ENCODE results near the gene LOXL1.

The LOXL1 gene

DNA sequence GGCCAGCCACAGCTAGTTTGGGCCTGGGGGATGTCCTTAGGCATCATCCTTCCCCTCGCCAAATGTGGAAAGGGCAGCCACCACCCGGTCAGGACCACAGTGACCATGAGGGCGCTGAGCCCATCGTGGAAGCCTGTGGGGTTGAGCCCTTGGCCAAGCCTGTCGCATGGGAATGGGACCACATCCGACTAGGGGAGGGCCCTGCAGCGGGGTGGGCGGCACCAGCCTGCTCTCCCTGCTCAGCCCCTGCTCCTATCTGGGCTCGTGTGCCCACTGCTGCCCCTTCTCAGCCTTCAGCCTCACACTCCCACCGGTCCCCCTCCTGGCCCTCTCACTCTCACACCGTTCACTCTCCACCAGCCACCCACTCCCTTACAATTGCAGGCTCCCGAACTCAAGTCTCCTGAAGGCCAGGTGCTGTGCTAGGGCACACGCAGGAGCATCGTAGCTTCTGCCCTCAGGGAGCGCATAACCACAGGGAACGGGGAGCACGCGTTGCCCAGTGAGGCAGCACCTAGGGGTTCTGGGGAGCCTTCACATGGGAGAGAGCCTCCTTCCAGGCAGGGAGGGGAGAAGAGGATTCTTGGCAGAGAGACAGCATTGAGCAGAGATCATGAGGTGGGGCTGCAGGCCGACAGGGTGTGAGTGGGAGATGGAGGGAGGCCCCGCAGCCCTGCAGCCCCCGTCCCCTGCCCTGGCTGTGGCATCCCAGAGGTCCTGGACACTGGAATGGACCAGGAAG is 26.1 kb downstream of the LOXL1 start:
- no peak for DNase-seq (ENCODE audit: low read depth)
- H3K4me3 ChIP-seq (ENCODE audit: low read depth, low read length): no peak overlapping the region
- TF ChIP-seq, protein P1, sequence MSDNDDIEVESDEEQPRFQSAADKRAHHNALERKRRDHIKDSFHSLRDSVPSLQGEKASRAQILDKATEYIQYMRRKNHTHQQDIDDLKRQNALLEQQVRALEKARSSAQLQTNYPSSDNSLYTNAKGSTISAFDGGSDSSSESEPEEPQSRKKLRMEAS (IDR thresholded peaks at IDR 0.05; ENCODE audit: low read depth, low read length): no peak
- TF ChIP-seq, protein P2, sequence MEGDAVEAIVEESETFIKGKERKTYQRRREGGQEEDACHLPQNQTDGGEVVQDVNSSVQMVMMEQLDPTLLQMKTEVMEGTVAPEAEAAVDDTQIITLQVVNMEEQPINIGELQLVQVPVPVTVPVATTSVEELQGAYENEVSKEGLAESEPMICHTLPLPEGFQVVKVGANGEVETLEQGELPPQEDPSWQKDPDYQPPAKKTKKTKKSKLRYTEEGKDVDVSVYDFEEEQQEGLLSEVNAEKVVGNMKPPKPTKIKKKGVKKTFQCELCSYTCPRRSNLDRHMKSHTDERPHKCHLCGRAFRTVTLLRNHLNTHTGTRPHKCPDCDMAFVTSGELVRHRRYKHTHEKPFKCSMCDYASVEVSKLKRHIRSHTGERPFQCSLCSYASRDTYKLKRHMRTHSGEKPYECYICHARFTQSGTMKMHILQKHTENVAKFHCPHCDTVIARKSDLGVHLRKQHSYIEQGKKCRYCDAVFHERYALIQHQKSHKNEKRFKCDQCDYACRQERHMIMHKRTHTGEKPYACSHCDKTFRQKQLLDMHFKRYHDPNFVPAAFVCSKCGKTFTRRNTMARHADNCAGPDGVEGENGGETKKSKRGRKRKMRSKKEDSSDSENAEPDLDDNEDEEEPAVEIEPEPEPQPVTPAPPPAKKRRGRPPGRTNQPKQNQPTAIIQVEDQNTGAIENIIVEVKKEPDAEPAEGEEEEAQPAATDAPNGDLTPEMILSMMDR (IDR thresholded peaks at IDR 0.05; ENCODE audit: low read depth, low read length): no peak

DNA sequence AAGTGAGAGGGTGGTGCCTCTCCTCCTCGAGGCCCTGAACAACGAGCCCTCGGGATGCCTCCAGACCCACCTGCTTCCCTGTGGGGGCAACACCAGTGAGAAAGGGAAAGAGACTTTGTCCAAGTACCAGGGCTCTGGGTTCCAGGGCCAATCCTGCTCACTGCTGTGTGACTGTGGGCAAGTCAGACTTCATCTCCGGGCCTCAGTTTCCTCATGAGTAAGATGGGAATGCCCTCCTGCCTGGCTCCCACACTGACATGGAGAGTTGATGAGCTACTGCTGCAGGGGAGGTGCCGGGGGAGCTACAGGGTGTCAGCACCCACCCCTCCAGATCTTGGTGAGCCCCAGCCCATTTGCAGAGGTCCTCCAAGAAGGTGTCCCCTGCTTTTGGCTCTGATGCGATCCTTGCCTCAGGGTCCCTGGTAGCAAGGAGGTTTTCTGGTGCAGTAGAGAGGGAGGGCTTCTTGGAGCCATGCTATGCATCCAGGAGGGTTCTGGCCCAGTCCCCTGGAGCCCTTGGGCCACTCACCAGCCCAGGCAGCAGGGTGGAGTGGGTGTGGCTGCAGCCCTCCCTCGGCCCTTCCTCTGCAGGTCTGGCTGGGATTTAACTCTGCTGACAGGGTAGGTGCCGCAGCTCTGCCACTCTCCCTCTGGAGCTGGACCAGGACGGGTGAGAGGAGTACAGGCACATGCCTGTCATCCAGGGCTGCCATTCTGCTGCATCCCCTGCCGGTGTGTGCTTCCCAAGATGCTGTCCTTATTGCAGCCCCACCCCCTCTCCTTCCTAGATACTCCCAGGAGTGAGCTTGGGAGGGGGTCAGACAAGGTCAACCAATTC is 26.9 kb downstream of the LOXL1 start:
- no peak for DNase-seq (ENCODE audit: low read depth)
- no peak for TF ChIP-seq POLR2A (IDR thresholded peaks at IDR 0.05; ENCODE audit: extremely low read depth, insufficient read length)
- TF ChIP-seq, protein P2 (IDR thresholded peaks at IDR 0.05; ENCODE audit: low read depth, low read length): no peak
- TF ChIP-seq, protein P1 (IDR thresholded peaks at IDR 0.05; ENCODE audit: low read depth, low read length): no peak
- no peak overlapping the region for H3K4me3 ChIP-seq (ENCODE audit: low read depth, low read length)

DNA sequence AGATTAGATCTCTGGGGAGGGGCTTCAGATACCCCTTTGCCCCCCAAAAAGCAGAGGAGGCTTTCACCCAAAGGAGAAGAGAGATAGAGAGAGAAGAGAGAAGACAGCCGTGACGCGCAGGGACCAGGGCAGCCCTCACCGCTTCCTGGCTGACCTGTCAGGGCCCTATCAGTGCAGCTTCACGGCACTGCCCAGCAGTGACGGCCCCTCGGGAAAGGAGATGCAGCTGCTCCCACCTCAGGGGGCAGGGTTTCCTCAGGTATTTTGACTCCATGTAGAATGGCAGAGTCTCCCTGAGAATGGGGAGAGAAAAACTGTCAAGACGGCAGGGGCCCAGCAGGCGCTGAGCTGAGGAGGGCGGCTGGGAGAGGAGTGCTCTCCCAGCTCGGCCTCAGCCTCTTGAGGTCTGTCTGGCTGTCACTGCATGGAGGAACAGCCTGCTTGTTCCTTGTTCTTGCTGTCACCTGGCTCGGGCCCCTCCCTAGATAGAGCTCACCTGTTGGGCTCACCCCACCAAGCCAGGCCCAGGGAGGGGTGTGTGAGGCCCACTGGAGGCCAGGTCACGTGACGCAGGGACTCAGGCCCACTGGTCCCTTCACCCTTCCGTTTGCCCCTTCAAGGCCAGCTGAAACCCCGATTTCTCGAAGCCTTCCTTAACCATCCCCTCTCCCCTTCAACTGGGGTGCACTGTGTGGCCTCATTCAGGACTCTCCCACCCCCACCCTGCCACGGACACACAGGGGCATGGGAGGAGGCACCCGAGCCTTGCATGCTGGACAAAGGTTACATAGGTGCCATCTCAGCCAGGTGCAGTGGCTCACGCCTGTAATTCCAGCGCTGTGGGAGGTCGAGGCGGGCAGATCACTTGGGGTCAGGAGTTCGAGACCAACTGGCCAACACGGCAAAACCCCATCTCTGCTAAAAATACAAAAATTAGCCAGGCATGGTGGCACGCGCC is 28.2 kb downstream of the LOXL1 start:
- no peak for TF ChIP-seq MYC (IDR thresholded peaks at IDR 0.05; ENCODE audit: low read depth, low read length)
- TF ChIP-seq, protein P2 (IDR thresholded peaks at IDR 0.05; ENCODE audit: low read depth, low read length): no peak
- TF ChIP-seq, protein P1 (IDR thresholded peaks at IDR 0.05; ENCODE audit: low read depth, low read length): no peak
- no peak for TF ChIP-seq POLR2A (IDR thresholded peaks at IDR 0.05; ENCODE audit: extremely low read depth, insufficient read length)
- DNase-seq (ENCODE audit: low read depth): no peak
- H3K4me3 ChIP-seq (ENCODE audit: low read depth, low read length): no peak overlapping the region

DNA sequence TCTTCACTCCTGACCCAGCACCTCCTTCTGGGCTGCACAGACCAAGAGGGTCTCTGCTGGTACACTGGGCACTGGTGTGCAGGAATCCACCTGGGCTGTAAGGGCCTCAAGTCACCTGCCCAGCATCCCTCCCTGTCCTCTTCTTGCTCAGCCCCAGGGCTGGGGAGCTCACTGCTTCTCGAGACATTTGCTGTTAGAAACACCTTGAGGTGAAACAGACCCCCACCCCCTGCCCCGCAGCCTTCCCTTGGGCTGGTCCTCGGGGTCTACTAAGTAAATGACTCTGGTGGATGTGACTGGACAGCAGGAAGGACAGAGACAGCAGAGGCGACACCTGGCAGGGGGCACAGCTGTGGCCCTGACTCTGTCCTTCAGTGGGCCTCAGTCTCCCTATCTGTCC is 29.1 kb downstream of the LOXL1 start:
- no peak overlapping the region for H3K4me3 ChIP-seq (ENCODE audit: low read depth, low read length)
- no peak for DNase-seq (ENCODE audit: low read depth)
- no peak for TF ChIP-seq POLR2A (IDR thresholded peaks at IDR 0.05; ENCODE audit: extremely low read depth, insufficient read length)
- TF ChIP-seq, protein P1 (IDR thresholded peaks at IDR 0.05; ENCODE audit: low read depth, low read length): no peak
- TF ChIP-seq MYC (IDR thresholded peaks at IDR 0.05; ENCODE audit: low read depth, low read length): no peak
- TF ChIP-seq, protein P2 (IDR thresholded peaks at IDR 0.05; ENCODE audit: low read depth, low read length): no peak

DNA sequence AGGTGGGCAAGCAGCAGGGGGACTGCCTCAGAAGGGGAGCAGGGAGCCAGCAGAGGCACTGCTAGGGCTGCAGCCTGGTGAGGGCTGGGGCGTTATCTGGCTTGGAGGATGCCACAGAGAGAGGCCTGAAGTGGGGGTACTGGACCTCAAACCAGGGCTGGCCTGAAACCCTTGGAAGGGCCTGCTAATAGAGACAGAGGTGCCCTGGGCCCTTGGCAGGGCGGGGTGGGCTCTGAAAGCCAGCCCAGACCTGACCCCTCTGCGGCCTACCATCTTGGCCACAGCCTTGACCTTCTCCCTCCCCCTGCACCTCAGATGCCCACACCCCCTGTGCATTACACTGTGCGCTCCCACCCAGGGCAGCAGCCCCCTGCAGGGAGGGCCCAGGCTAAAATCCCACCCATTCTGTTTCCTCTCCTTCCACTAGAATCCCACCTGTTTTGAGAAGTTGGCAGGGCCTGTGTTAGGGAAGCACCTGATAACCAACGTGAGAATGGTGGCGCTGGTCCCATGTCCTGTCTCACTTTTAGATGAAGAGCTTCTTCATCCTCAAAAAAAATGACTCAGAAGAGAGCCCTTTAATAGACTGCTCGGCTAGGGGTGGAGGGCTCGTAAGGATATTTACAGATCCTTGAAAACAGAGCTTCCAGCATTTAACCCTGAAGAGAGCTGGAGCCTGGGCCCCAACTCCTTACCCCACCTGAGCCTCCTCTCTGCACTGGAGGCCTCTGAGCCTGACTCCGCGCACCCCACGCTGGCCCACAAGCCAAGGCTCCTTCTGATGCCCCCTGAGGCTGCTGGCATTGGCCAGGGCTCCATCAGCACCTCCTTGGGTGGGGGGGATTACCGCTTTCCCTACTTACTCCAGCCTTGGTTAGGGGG is 29.8 kb downstream of the LOXL1 start:
- H3K4me3 ChIP-seq (ENCODE audit: low read depth, low read length): no peak overlapping the region
- DNase-seq (ENCODE audit: low read depth): no peak
- TF ChIP-seq POLR2A (IDR thresholded peaks at IDR 0.05; ENCODE audit: extremely low read depth, insufficient read length) (no peak), MYC (IDR thresholded peaks at IDR 0.05; ENCODE audit: low read depth, low read length) (no peak)
- TF ChIP-seq, protein P1 (IDR thresholded peaks at IDR 0.05; ENCODE audit: low read depth, low read length): no peak
- TF ChIP-seq, protein P2 (IDR thresholded peaks at IDR 0.05; ENCODE audit: low read depth, low read length): no peak

All from NB4 (cell line).